Loucy (cell line): ENCODE measurements around the gene KCNS1.

Experiments used
- CTCF ChIP-seq: fragments of 200-600 bp; sonication (generic); conservative IDR thresholded peaks from 2 replicates; pipeline ENCODE4 v1.5.1; 2014; ENCODE audit warnings: mild to moderate bottlenecking, antibody characterized with exemption, low read length
- EZH2phosphoT487 ChIP-seq: fragments of 200-600 bp; IDR thresholded peaks from 2 replicates; pipeline ENCODE4 v1.6.1; 2018; ENCODE audit warnings: antibody characterized with exemption, mild to moderate bottlenecking, moderate library complexity, borderline replicate concordance

GRCh38 chr20:45085289-45085688 is 15.6 kb downstream of the KCNS1 start:
- TF ChIP-seq CTCF (no peak), EZH2phosphoT487 (no peak)
